Stimulated activated CD4-positive, alpha-beta T cell treated with anti-CD3 and anti-CD28 coated beads, Interleukin-12 subunit alpha, Interleukin-12 subunit beta, amount 100 ng/mL, for 48 hours (primary cell): ENCODE data around the gene CTBP2.

Experiments used
- DNase-seq, 3 donors: peaks; one replicate each; pipeline ENCODE4 v3.0.0-alpha.2; 2020; ENCODE audit warnings: low read depth in 2 of 3, low spot score in 1 of 3

CTBP2 gene

GRCh38 chr10:125159932-125160855 lies at the start of gene CTBP2:
CTBP2 (minus strand) TSS chr10:125160563.
- no peak for DNase-seq

GRCh38 chr10:125209591-125210355 lies 49.4 kb upstream of the CTBP2 start:
- no peak for DNase-seq

- DNase-seq: no peak
Observed at GRCh38 chr10:125208854-125209565, 48.6 kb upstream of the CTBP2 start.

- no peak for DNase-seq
Observed at GRCh38 chr10:125206623-125207022, 46.3 kb upstream of the CTBP2 start.

GRCh38 chr10:125205431-125205830 lies 45.1 kb upstream of the CTBP2 start:
- DNase-seq: no peak

GRCh38 chr10:125204400-125204799 lies 44.0 kb upstream of the CTBP2 start:
- no peak for DNase-seq

GRCh38 chr10:125203186-125203800 lies 42.9 kb upstream of the CTBP2 start:
- DNase-seq: no peak

- DNase-seq: no peak
Observed at GRCh38 chr10:125201791-125202622, 41.6 kb upstream of the CTBP2 start.

GRCh38 chr10:125201108-125201524 lies 40.8 kb upstream of the CTBP2 start:
- DNase-seq: no peak

- no peak for DNase-seq
Observed at GRCh38 chr10:125200396-125200795, 40.0 kb upstream of the CTBP2 start.

GRCh38 chr10:125199270-125199669 lies 38.9 kb upstream of the CTBP2 start:
- DNase-seq: no peak

- no peak for DNase-seq
Observed at GRCh38 chr10:125194814-125195213, 34.5 kb upstream of the CTBP2 start.

GRCh38 chr10:125193306-125193877 lies 33.0 kb upstream of the CTBP2 start:
- DNase-seq: no peak

- no peak for DNase-seq
Observed at GRCh38 chr10:125192620-125193019, 32.3 kb upstream of the CTBP2 start.

- DNase-seq: no peak
Observed at GRCh38 chr10:125192005-125192404, 31.6 kb upstream of the CTBP2 start.

GRCh38 chr10:125190946-125191345 lies 30.6 kb upstream of the CTBP2 start:
- no peak for DNase-seq

GRCh38 chr10:125190414-125190813 lies 30.1 kb upstream of the CTBP2 start:
- DNase-seq: no peak

GRCh38 chr10:125189162-125189561 lies 28.8 kb upstream of the CTBP2 start:
- no peak for DNase-seq

- no peak for DNase-seq
Observed at GRCh38 chr10:125187238-125188194, 27.2 kb upstream of the CTBP2 start.
